Activated naive CD8-positive, alpha-beta T cell treated with anti-CD3 and anti-CD28 coated beads for 36 hours (primary cell): ENCODE measurements around the gene NFIB. TPM values are rescaled to one million over a fixed set of nuclear protein-coding genes. Genes with fewer than 3 reads are reported as not detected.
A peak's percentile ranks its signal among the peaks of the same experiment; 100 is the strongest.

Experiments used
- DNase-seq: peaks from one replicate; pipeline ENCODE4 v3.0.0; 2021
- H3K27ac Mint-ChIP-seq: one replicate; pipeline ENCODE4 v1.8.0; 2022; ENCODE audit warnings: mild to moderate bottlenecking, moderate library complexity, mixed read lengths
- H3K27me3 Mint-ChIP-seq: one replicate; pipeline ENCODE4 v1.8.0; 2022; ENCODE audit warnings: mild to moderate bottlenecking, mixed read lengths
- H3K36me3 Mint-ChIP-seq: one replicate; pipeline ENCODE4 v1.8.0; 2021; ENCODE audit warnings: mild to moderate bottlenecking, mixed read lengths
- H3K4me1 Mint-ChIP-seq: one replicate; pipeline ENCODE4 v1.8.0; 2021; ENCODE audit warnings: mixed read lengths
- H3K4me3 Mint-ChIP-seq: one replicate; pipeline ENCODE4 v1.8.0; 2022; ENCODE audit warnings: mild to moderate bottlenecking, moderate library complexity, mixed read lengths
- H3K9me3 Mint-ChIP-seq: one replicate; pipeline ENCODE4 v1.8.0; 2022; ENCODE audit warnings: mixed read lengths
- total RNA-seq, 2 experiments: library from RNA; stranded (reverse); gene quantifications; one replicate each; pipeline ENCODE4 v1.2.3, GENCODE V29; 2021

The NFIB gene
- total RNA-seq, 2 experiments from 2014 or later = not detected

DNA sequence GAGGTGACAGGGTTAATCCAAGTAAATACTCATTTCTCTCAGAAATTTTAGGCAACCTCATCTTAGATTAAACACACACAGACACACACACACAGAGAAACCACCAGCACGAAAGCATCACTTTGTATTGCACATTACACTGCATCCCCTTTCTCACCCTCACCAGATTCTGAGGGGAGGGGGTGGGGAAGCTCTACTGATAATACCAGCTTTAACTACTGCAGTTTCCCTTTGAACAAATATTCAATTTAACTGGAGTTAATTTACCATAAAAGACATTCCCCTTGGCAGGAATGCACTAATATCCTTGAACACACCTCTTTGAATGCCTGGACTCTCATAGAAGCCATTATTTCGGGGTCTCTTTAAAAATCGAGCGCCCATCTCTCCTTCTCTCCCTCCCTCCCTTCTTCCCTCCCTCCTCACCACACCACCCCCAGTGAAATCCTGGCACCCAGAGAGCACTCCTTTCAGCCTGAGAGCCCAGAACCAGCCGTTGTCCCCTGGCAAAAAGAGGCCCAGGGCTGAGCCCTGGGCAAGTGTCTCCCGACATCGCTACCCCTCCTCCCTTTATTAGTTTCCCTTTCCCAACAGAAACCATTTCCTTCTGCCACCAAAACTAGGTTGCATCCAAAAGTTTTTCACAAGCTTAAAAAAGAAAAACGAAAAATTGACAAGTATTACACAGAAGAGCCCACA is 2.8 kb upstream of the NFIB start:
- Mint-ChIP-seq H3K4me3 (no peak overlapping the region), H3K9me3 (peaks cover 4% of the 10 kb centered on the region), H3K27me3 (peaks cover 84% of the 10 kb centered on the region)

DNA sequence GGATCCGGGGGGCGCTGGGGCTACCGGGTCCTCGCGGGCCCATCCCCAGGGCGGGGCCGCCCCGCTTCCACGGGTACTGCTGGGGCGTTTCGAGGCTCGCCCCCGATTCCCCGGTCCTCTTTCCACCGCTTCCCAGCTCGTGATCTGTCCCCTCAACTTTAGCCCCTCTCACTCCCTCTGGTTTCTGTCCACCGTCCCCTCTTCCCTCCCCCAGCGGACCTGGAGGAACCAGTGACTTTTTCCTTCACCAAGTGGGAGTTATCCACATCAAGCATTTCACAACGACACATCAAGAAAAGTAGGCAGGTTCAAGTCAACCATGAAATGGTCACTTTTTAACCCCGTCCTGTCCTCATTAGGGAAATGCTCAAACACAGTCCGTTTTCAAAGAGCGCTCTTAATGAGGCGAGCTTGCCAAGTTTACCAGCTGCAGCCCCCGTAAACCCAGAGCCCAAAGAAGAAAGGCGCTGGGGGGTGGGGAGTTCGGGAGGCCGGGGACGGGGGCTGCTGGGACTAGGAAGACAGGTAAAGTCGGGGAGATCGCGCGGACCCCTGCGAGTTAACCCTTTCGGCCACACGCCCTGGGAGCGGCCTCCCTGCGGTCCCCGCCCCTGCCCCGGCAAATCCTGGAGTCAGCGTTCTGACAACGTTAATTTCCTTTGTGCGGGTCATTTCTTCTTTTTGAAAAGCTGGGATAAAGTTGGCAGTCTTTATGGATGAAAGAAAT is 2.1 kb upstream of the NFIB start:
- H3K9me3 Mint-ChIP-seq = peaks cover 3% of the 10 kb centered on the region
- H3K4me3 Mint-ChIP-seq = peak overlapping the region; percentile 75

More for the DNA sequence above, 2.8 kb upstream of the NFIB start:
- H3K36me3 Mint-ChIP-seq = no peaks in the 10 kb centered on the region
- peaks cover 25% of the 10 kb centered on the region for H3K4me1 Mint-ChIP-seq
- H3K27ac Mint-ChIP-seq = no peak overlapping the region
- no peak for DNase-seq

DNA sequence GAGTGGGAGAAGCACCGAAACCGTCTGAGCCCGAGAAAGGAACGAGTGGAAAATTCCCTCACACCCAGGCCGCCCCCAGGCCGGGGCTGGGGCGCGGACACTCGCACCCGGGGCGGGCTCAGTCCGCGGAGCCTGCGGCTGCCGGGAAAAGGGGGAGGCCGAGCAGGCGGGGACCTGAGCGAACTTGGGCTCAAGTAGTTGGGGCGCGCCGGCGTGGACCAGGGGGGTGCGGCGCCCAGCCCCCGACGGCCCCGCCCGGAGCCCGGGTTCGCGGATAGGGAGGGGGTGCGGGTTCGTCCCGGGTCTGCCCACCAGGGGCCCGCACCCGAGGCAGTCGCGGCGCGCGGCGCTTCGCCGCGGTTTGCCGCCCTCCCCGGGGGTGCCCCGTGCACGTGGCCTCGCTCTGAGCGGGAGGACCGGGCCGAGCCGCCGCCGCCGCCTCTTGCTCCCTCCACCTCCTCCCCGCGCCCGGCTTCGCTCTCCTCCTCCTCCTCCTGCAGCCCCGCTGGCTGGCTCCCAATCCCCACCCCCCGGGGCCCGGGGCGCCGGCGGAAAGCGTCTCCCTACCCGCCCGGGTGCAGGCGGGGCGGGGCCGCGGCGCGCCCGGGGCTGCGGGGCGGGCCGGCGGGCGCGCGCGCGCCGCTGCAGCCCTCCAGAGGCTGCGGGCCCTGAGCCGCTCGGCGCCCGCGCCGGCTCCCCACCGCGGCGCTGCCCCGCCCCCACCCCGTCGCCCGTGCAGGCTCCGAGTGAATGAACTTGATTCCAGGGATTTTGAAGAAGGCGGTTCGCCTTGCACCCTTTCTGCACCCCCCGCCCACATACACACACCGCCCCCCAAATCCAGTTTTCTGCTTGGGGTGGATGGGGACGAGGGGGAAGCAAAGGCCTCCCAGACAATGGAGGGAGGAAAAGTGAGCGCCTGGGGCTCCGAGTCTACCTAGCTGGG is 1.3 kb upstream of the NFIB start:
- Mint-ChIP-seq H3K27me3 (peaks cover 80% of the 10 kb centered on the region), H3K36me3 (no peaks in the 10 kb centered on the region), H3K9me3 (no peaks in the 10 kb centered on the region), H3K27ac (no peak overlapping the region), H3K4me1 (peaks cover 14% of the 10 kb centered on the region), H3K4me3 (peak overlapping the region; percentile 76)
- peak; percentile 6 for DNase-seq

More for the DNA sequence above, 2.1 kb upstream of the NFIB start:
- H3K27me3 Mint-ChIP-seq = peaks cover 82% of the 10 kb centered on the region
- no peak overlapping the region for H3K27ac Mint-ChIP-seq
- no peak for DNase-seq
- no peaks in the 10 kb centered on the region for H3K36me3 Mint-ChIP-seq
- peaks cover 22% of the 10 kb centered on the region for H3K4me1 Mint-ChIP-seq

DNA sequence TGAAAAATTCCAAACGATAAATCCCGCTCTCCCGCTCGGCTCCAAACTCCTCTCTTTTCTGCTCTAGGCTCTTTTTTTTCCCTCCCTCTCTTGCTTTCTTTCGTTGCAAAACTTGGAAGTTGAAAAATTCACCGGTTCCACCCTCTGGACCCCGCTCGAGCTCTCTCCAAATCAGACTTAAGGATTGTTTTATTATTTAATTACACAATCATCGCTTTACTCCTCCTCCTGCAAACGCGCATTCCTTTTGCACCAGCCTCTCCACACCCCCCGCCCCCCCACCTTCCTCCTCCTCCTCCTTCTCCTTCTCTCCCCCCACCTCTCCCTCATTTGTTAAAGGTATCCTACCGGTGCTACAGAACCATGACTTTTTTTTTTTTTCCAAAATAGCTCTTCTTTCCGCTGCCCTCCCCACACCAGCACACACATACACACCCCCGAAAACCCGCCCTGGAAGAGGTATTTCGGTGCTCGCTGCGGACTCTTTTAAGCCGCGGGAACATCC is 535 bp upstream of the NFIB start:
- H3K27me3 Mint-ChIP-seq = peaks cover 81% of the 10 kb centered on the region
- H3K27ac Mint-ChIP-seq = peak overlapping the region; percentile 56
- peak overlapping the region; percentile 76 for H3K4me3 Mint-ChIP-seq
- no peaks in the 10 kb centered on the region for H3K36me3 Mint-ChIP-seq
- peaks cover 14% of the 10 kb centered on the region for H3K4me1 Mint-ChIP-seq
- H3K9me3 Mint-ChIP-seq = no peaks in the 10 kb centered on the region
- DNase-seq = no peak

DNA sequence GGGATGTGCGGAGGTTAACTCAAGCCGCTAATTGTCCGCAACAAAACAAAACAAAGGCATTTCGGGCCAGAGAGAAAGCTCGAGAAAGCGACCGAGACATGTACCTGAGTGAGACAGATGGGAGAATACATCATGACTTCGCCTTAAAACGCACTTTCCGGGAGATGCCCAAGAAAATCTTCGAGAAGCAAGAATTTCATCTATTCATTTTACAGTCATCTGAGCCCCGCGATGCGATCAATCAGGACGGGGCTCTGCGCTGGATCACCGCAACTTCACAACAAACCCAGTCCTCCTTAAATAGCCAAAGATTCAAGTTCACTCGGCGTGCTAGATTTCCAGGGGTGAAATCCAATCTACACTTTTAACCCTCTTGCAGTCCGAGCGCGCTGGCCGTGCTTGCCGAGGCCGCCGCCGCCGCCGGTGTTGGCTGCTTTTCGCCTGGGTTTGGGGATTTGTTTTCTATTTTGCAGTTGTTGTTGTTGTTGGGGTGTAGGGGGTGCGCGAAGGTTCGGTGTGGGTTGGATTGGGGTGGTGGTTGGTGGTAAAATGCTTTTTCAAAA is 482 bp downstream of the NFIB start:
- H3K27me3 Mint-ChIP-seq = peaks cover 82% of the 10 kb centered on the region
- no peaks in the 10 kb centered on the region for H3K9me3 Mint-ChIP-seq
- peak overlapping the region; percentile 71 for H3K4me3 Mint-ChIP-seq
- peak overlapping the region; percentile 42 for H3K27ac Mint-ChIP-seq
- peak; percentile 2 for DNase-seq
- peaks cover 19% of the 10 kb centered on the region for H3K4me1 Mint-ChIP-seq
- H3K36me3 Mint-ChIP-seq = no peaks in the 10 kb centered on the region

DNA sequence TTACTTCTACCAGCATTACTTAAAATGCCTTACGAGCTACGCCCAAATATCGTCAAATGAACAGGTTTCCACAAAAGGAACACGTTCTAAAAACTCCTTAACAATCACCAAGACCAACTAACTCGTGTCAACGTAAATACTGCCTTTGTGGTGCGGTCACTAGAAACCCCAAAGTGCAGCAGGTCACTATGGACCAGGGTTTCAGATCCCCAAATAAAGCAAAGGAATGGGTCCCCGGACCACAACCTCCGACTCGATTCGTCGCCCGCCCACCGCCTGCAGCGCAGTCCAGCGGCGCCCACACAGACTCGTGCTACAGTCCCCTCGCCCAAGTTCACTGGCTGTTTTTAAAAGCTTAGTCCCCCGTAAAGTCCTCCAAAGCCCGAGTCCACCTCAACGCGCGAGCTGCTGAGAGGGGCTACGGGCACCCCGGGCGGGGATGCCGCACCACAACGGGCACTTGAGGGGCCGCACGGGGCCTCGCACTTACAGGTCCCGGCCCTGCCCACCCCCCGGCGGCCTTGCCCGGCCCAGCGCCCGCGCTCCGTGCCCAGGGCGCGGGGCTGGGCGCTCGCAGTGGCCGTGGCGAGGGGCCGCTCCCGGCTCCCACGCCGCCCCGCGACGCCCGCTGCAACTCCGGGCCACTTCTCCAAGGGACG is 1.1 kb downstream of the NFIB start:
- no peak for DNase-seq
- no peaks in the 10 kb centered on the region for H3K9me3 Mint-ChIP-seq
- no peak overlapping the region for H3K4me3 Mint-ChIP-seq
- peaks cover 81% of the 10 kb centered on the region for H3K27me3 Mint-ChIP-seq
- peak overlapping the region; percentile 42 for H3K27ac Mint-ChIP-seq
- no peaks in the 10 kb centered on the region for H3K36me3 Mint-ChIP-seq
- peaks cover 19% of the 10 kb centered on the region for H3K4me1 Mint-ChIP-seq

DNA sequence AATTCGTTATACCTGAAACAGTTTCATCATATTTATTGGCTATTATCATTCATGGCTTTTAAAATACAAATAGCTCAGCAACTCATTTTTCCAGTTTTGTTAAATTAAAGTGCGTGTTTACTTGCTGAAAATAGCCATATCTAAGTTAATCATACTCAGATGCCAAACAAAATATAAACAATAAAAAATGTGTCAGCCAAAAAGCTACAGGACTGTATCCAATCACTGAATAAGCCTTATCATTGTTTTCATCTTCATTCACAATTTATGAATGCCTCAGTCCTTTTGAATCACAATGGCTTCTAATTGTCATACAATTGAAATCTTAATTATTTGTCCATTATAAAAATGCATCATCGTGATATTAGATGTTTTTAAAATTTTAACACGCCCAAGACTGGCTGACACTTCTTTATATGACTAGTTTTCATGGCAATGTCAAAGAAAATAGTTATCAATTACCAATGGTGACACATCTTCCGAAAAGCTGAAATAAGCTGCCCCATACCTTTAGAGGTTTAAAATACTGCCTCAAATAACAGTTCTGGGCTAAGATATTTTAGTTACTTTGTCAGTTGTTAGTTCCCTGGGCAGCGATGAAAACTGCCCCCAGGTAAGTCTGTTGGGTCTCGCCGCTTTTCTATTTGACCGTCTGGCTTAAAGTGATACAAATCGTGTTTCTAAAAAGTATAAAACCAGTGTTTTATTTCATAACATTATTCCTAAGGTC is 1.8 kb downstream of the NFIB start:
- peaks cover 81% of the 10 kb centered on the region for H3K27me3 Mint-ChIP-seq
- no peak overlapping the region for H3K4me3 Mint-ChIP-seq
- H3K4me1 Mint-ChIP-seq = peaks cover 19% of the 10 kb centered on the region
- DNase-seq = no peak
- no peaks in the 10 kb centered on the region for H3K36me3 Mint-ChIP-seq
- H3K27ac Mint-ChIP-seq = no peak overlapping the region
- H3K9me3 Mint-ChIP-seq = no peaks in the 10 kb centered on the region

DNA sequence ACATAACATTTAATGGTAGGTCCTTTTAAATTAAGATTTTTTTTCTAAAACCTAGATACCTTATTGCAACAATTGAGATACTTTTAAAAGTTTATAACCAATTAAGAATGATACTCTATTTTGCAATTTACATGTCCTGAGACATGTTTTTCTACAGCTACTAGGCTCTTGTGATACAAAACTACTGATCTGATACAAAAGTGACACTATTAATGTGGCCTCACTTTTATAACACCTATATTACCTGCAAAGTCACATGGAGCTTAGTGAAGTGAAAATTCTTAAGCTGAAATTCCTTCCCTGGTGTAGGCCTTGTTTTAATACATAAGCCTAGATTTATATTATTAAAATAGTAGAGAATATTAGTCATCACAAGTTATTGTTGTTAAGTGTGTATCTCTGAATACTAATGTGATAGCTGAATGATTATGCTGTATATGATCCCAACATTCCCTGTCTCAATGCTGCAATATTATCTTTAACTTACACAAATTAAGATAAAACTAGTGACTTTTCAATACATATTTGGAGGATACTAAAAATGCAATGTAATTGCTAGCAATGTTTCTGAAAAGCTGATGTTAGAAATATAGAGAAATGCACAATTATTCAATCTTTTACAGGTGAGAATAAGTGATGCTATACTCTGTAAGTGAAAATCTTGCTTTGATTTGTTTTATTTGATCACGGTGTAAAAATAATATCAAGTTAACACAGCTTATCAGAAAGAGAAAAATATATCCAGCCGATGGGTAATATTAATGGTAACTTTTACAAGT is 2.6 kb downstream of the NFIB start:
- no peaks in the 10 kb centered on the region for H3K9me3 Mint-ChIP-seq
- H3K4me3 Mint-ChIP-seq = no peak overlapping the region
- H3K27me3 Mint-ChIP-seq = peaks cover 79% of the 10 kb centered on the region
- no peaks in the 10 kb centered on the region for H3K36me3 Mint-ChIP-seq
- no peak overlapping the region for H3K27ac Mint-ChIP-seq
- no peak for DNase-seq
- peaks cover 19% of the 10 kb centered on the region for H3K4me1 Mint-ChIP-seq

DNA sequence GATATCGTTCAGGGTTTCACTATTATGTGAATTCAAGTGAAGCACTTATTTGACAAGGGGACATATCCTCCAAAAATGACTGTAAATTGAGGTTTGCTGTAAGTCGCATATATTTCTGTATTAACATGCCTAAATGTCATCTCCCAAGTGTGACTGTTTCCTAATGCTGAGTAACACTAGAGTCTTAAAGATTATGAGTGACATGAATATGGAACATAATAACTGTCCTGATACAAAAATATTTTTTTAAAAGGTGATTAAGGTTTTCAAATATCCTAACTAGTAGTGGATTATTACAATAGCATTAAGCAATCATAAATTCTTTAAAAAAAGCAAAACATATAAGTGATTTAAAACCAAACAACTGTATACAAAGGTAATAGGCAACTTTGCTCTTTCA is 3.6 kb downstream of the NFIB start:
- Mint-ChIP-seq H3K36me3 (no peaks in the 10 kb centered on the region), H3K4me3 (no peak overlapping the region), H3K9me3 (no peaks in the 10 kb centered on the region), H3K27me3 (peaks cover 74% of the 10 kb centered on the region), H3K4me1 (peaks cover 16% of the 10 kb centered on the region), H3K27ac (no peak overlapping the region)
- no peak for DNase-seq

DNA sequence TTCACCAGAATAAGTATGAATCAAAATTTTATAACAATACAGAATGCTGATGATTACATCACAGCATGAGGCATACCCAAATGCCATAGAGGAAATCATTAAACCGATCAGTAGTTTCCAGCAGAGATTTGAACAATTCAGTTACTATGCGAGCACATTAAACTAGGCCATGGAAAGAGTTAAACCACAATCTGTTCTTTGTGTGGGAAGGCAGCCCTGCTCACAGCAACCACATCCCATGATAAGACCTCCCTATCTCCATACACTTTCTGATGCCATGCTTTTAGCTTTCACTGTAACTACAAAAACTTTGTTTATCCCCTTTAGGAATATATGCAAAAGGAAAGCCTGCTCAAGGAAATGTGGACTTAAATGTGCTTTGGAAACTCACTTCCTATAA is 4.5 kb downstream of the NFIB start:
- no peak overlapping the region for H3K27ac Mint-ChIP-seq
- peaks cover 79% of the 10 kb centered on the region for H3K27me3 Mint-ChIP-seq

DNA sequence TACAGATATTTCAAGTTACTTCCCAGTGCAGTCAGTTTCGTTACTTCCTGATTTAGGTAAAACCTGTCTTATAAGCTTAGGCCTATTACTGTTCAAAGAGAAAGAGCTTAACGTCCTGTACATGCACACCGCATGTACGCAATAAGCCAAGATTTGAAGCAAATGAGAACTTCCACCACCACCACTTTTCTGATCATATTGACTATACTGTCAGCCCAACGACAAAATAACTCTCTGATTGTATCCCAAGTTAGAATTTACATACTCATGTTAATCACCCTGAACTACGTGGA is 5.1 kb downstream of the NFIB start:
- no peak for DNase-seq
- Mint-ChIP-seq H3K27ac (no peak overlapping the region), H3K4me3 (no peak overlapping the region), H3K9me3 (no peaks in the 10 kb centered on the region), H3K4me1 (peaks cover 11% of the 10 kb centered on the region), H3K27me3 (peaks cover 80% of the 10 kb centered on the region), H3K36me3 (no peaks in the 10 kb centered on the region)

More for the DNA sequence above, 4.5 kb downstream of the NFIB start:
- Mint-ChIP-seq H3K4me1 (peaks cover 13% of the 10 kb centered on the region), H3K4me3 (no peak overlapping the region), H3K9me3 (no peaks in the 10 kb centered on the region), H3K36me3 (no peaks in the 10 kb centered on the region)
- no peak for DNase-seq

DNA sequence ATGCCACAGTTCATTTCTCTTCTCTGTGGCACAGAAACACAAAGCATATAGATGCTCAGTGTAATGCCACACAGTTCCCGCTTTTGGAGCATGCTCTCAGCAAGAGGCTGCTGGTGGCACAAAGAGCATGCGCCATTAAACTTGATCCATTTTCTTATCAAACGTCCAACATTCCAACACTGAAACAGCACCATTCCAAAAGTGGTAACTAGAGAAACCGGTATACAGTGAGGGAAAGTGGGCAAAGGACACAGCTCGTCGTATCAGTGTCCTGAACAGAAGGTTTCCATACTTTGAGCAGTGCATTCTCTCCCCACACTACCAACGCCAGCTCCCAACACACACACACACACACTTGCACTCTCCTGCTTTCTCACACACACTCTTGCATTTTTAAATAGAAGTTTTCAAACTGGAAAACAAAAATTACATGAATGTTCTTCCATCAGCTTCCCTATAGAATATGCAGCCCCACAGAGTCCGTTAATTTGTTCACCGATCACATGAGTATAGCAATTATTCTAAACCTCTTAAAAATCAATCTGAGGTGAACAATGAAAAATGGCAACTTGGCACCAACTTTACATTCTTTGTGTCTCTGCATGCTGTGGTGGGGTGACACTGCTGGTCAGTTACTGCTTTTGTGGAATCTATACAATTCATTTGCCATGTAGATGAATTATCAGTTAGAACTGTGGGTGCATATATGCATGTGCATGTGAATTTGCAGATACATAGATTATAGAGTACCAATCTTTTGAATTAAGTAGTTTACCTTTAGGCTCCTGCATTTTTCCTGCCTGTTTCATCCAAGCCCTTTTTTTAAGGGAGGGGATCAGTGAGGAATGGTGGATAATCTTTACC is 5.7 kb downstream of the NFIB start:
- Mint-ChIP-seq H3K27ac (no peak overlapping the region), H3K4me3 (no peak overlapping the region), H3K4me1 (peaks cover 6% of the 10 kb centered on the region), H3K27me3 (peaks cover 79% of the 10 kb centered on the region), H3K36me3 (no peaks in the 10 kb centered on the region), H3K9me3 (no peaks in the 10 kb centered on the region)
- DNase-seq = no peak
